Mesodermal cell (in vitro differentiated cells): ENCODE data around the gene OR4C3. TPM values are rescaled to one million over a fixed set of nuclear protein-coding genes. Genes with fewer than 3 reads are reported as not detected.
"Not testable (repeated sequence)": the region's sequence is repeated elsewhere in the genome, so short reads cannot be mapped to it uniquely, and the experiment has no call there.

Experiments used
- H3K27ac ChIP-seq: 2 replicates; pipeline ENCODE4 v1.7.0; 2013; ENCODE audit warnings: mild to moderate bottlenecking, low read depth, low read length, moderate library complexity; ENCODE audit not compliant: severe bottlenecking
- H3K36me3 ChIP-seq: 2 replicates; pipeline ENCODE4 v1.7.1; 2013; ENCODE audit warnings: mild to moderate bottlenecking, low read length, moderate library complexity; ENCODE audit not compliant: control insufficient read depth, insufficient read depth
- H3K4me1 ChIP-seq: one replicate; pipeline ENCODE4 v1.7.1; 2013; ENCODE audit warnings: mild to moderate bottlenecking, low read length; ENCODE audit not compliant: insufficient read depth, control insufficient read depth, poor library complexity, severe bottlenecking
- H3K4me3 ChIP-seq: 2 replicates; pipeline ENCODE4 v1.7.0; 2013; ENCODE audit warnings: low read length, control low read depth, mild to moderate bottlenecking; ENCODE audit not compliant: insufficient read depth, poor library complexity, severe bottlenecking; ENCODE audit errors: extremely low read depth
- H3K9me3 ChIP-seq: 2 replicates; pipeline ENCODE4 v1.7.1; 2013; ENCODE audit warnings: mild to moderate bottlenecking, low read length, moderate library complexity; ENCODE audit not compliant: control insufficient read depth
- WGBS, 2 experiments: methylation state at CpG; one replicate each; pipeline ENCODE4 v1.1.5; 2013; ENCODE audit warnings: missing lambda C conversion rate in 2 of 2; ENCODE audit not compliant: insufficient coverage in 2 of 2; 5-methylcytosine and 5-hydroxymethylcytosine counted together
- polyA plus RNA-seq, 2 experiments: library from polyadenylated mRNA; stranded (reverse); fragments of 50-300 nt; gene quantifications; one replicate each; pipeline ENCODE4 v1.2.3, GENCODE V29; 2013

OR4C3 gene
- polyA plus RNA-seq (2013, experiment 1 of 2) = not detected
- polyA plus RNA-seq (2013, experiment 2 of 2) = not detected

DNA sequence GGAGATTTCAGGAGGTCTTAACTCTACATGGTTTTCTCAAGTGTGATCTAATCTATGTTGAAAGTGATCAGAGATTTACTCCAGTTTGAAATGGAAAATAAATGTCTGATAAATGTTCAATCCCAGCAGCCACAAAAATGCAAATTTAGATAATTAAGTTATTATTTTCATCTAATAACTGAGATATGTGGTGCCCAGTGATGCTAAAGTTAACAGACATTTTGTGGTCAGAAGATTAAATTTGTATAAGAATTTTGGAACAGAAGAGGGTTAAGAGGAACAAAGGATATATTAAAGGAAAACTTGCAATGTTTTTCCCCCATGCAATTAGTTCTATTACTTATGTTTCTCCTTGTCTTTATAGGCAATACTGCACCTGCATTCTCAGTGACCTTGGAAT is at the start of gene OR4C3:
OR4C3 (plus strand) TSS at position 301 of the 400 bp plus-strand sequence. CDS start 102 bp downstream, outside the sequence.
- not testable (repeated sequence) for H3K27ac ChIP-seq, H3K4me1 ChIP-seq, H3K36me3 ChIP-seq, H3K4me3 ChIP-seq
- H3K9me3 ChIP-seq = peaks cover 31% of the 10 kb centered on the region

DNA sequence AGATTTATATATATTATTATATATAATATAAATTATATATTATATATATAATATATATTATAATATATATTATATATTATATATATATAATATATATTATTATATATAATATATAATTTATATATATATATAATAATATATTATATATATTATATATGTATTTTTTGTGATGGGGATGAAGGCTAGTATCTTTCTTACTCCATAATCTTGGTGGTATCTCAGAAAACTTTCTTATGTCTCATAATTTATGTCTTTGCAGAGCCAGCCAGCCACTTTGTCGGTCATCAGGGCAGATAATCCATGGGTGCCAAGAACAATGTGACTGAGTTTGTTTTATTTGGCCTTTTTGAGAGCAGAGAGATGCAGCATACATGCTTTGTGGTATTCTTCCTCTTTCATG is 18.8 kb upstream of the OR4C3 start, which contains the start of gene OR4S1:
OR4S1 (plus strand) TSS at position 301 of the 400 bp plus-strand sequence; CDS start at position 301, 0 bp downstream.
- Histone ChIP-seq H3K27ac (no peak within 1 kb of the TSS), H3K4me1 (no peaks in the 10 kb centered on the region), H3K4me3 (no peak within 1 kb of the TSS), H3K36me3 (no peaks in the 10 kb centered on the region), H3K9me3 (peaks cover under 1% of the 10 kb centered on the region)
- WGBS, 2 experiments = 40 to 67% methylated on average over 1 of the region's 1 CpG

DNA sequence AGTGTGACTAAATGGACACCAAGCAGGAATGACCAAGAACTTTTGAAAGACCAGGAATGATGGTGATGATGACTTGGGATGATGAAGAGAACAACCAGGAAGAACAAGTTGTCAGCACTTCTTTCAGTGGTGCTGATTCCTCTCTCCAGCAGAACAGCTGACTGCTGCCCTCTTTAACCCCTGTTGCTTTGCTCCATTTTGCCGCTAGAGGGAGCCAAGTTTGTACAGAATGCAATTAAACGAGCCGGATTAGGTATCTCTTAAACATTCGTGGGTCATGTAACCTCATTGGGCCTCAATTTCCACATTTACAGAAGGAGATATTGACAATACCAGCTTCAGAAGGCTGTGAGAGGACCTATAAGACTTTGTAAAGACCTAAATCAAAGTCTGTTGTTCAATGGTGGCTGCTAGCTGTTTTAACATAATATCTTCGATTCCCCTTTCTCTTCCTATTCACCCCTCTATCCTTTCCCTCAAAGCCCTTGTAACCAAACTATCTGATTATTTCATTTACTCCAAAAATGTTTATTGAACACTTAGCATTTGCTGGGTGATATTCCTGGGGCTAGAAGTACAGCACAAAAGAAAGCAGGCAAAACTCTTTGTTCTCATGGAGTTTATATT is 16.8 kb upstream of the OR4C3 start:
- H3K4me3 ChIP-seq = no peak overlapping the region
- H3K9me3 ChIP-seq = peaks cover 7% of the 10 kb centered on the region
- WGBS, 2 experiments = 28 to 40% methylated on average over 4 to 5 of the region's 5 CpGs
- no peaks in the 10 kb centered on the region for H3K4me1 ChIP-seq
- no peak overlapping the region for H3K27ac ChIP-seq
- no peaks in the 10 kb centered on the region for H3K36me3 ChIP-seq

DNA sequence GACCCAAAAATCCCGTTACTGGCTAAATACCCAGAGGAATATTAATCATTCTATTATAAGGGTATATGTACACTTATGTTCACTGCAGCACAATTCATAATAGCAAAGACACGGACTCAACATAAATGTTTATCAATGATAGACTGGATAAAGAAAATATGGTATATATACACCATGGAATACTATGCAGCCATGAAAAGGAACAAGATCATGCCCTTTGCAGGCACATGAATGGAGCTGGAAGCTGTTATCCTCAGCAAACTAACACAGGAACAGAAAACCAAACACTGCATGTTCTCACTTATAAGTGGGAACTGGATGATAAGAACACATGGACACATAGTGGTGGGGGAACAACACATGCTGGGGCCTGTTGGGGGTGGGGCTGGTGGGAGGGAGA is 11.1 kb upstream of the OR4C3 start:
- H3K9me3 ChIP-seq = peaks cover 33% of the 10 kb centered on the region
- no CpG with 5 or more reads among the region's 2 CpGs for WGBS, 2 experiments
- not testable (repeated sequence) for H3K27ac ChIP-seq, H3K4me3 ChIP-seq, H3K4me1 ChIP-seq, H3K36me3 ChIP-seq

DNA sequence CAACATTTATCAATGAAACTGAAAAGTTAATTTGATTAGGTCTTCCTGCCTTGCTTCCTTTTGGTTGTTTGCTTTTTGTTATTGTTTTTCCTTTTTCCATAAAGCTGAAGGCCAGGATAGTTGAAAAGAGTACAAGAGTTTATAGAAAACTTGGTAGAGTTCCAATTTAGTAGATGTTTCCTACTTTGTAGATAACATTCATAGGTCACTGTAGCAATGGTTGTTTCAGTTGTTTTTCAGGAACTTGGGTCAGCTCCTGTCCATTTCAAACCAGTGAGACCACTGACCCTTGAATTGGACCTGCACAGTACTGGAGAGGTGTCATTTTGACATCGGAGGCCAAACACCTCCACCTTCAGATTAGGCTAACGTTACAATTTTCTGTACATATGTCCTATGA is 4.9 kb upstream of the OR4C3 start:
- not testable (repeated sequence) for H3K4me3 ChIP-seq, H3K4me1 ChIP-seq, H3K27ac ChIP-seq, H3K36me3 ChIP-seq
- peaks cover 38% of the 10 kb centered on the region for H3K9me3 ChIP-seq
- 64 to 73% methylated on average over 2 of the region's 2 CpGs for WGBS, 2 experiments

DNA sequence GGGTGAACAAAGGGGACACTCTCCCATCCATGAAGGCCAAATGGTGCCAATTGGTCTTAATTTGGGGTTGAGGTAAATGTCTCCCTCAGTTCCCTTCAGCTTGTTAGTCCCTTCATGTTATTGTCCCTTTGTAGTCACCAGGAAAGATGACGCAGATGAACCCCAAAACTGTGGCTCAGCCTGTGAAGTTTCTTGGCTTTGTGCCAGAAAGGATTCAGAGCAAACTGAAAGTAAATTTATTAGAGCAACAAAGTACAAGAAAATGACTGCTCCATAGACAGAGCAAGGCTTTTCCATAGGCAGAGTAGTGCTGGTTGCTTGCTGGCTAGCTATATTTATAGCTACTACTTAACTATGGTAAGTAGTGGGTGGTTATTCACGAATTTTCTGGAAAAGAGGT is 16.7 kb downstream of the OR4C3 start:
- Histone ChIP-seq H3K4me3 (no peak overlapping the region), H3K4me1 (no peaks in the 10 kb centered on the region), H3K9me3 (peaks cover 27% of the 10 kb centered on the region), H3K27ac (no peak overlapping the region), H3K36me3 (no peaks in the 10 kb centered on the region)
- 25 to 51% methylated on average over 2 of the region's 2 CpGs for WGBS, 2 experiments

DNA sequence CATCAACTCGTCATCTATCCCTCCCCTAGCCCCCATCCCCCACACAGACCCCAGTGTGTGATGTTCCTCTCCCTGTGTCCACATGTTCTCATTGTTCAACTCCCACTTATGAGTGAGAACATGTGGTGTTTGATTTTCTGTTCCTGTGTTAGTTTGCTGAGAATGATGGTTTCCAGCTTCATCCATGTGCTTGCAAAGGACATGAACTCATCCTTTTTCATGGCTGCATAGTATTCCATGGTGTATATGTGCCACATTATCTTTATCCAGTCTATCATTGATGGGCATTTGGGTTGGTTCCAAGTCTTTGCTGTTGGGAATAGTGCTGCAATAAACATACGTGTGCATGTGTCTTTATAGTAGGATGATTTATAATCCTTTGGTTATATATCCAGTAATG is 17.8 kb downstream of the OR4C3 start:
- not testable (repeated sequence) for H3K4me3 ChIP-seq, H3K4me1 ChIP-seq, H3K36me3 ChIP-seq, H3K27ac ChIP-seq
- WGBS, 2 experiments = no CpG with 5 or more reads among the region's 2 CpGs
- peaks cover 24% of the 10 kb centered on the region for H3K9me3 ChIP-seq

DNA sequence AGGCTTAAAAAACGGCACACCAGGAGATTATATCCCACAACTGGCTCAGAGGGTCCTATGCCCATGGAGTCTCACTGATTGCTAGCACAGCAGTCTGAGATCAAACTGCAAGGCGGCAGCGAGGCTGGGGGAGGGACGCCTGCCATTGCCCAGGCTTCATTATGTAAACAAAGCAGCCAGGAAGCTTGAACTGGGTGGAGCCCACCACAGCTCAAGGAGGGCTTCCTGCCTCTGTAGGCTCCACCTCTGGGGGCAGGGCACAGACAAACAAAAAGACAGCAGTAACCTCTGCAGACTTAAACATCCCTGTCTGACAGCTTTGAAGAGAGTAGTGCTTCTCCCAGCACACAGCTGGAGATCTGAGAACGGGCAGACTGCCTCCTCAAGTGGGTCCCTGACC is 21.6 kb downstream of the OR4C3 start:
- H3K27ac ChIP-seq, H3K4me3 ChIP-seq, H3K36me3 ChIP-seq, H3K9me3 ChIP-seq, H3K4me1 ChIP-seq: not testable (repeated sequence)
- WGBS, 2 experiments = 61 to 90% methylated on average over 2 to 4 of the region's 5 CpGs

DNA sequence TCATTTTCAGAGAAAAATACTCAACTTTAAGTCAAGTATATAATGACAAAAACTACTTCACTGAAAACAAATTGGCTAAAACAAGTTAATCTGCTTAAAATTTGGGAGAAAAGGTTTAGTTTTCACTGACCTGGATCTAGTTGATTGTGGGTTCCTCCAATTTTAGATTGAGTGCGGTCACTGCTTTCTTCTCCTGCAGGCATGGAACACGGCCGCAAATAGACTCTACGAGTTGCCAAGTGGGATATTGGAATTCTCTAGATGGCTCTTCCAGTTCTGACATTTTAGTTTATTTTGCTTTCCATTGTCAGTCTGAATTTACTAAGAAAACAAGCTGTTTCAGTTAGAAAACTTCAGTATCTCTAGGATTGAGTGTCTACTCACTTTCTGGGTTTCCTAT is 29.3 kb downstream of the OR4C3 start:
- peaks cover 28% of the 10 kb centered on the region for H3K9me3 ChIP-seq
- no peaks in the 10 kb centered on the region for H3K4me1 ChIP-seq
- H3K27ac ChIP-seq = no peak overlapping the region
- H3K36me3 ChIP-seq = no peaks in the 10 kb centered on the region
- H3K4me3 ChIP-seq = no peak overlapping the region
- 83% methylated on average over 1 of the region's 4 CpGs; no CpG with 5 or more reads in 1 of the 2 experiments for WGBS, 2 experiments

DNA sequence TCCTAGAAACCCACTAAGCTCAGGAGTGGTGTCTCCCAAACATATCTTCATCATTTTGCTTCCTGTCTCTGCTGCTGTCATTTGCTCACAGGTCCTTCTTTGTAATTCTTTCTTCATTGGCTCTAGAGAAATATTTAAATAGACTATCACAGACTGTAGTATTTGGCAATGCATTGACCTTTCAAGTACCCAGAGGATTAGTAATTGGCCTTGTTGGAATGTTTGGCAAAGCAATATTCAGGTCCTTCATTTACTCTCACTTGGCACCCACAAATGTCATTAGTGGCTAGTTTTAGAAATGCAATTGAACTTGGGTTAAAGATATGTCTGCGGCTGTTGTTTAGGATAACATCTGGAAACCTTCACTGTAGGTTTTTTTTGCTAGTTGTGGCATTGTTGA is 30.0 kb downstream of the OR4C3 start:
- Histone ChIP-seq H3K9me3 (peaks cover 32% of the 10 kb centered on the region), H3K4me1 (no peaks in the 10 kb centered on the region), H3K27ac (no peak overlapping the region), H3K4me3 (no peak overlapping the region), H3K36me3 (no peaks in the 10 kb centered on the region)
- WGBS, 2 experiments = 57 to 80% methylated on average over 1 of the region's 1 CpG

DNA sequence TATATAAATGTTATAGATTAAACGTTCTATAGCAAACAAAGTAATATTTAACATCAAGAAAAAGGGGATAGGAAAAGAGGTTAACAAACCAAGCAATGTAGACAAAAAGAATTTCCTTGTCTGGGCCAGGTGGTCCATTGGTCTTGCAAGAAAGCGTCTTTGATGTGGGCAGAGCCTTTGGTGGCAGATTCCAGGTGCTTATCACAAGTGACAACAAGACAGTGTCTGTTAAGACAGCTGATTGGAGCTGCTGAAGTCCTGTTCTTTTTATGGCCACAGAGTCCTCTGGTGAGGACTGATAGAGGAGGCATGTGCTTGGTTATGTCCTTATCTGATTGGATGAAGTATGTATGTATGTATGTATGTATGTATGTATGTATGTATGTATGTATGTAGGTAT is 36.6 kb downstream of the OR4C3 start:
- WGBS, 2 experiments = 11 to 30% methylated on average over 1 of the region's 2 CpGs
- not testable (repeated sequence) for H3K4me3 ChIP-seq, H3K4me1 ChIP-seq, H3K36me3 ChIP-seq, H3K27ac ChIP-seq
- H3K9me3 ChIP-seq = peaks cover 26% of the 10 kb centered on the region
